Measurements from ENCODE around the gene OLFM4. TPM values are rescaled to one million over a fixed set of nuclear protein-coding genes. Genes with fewer than 3 reads are reported as not detected.

OLFM4 gene
- not detected in 5 replicates for total RNA-seq (2022; extraction: Qiagen RNA extraction; ENCODE audit: low read depth)

GRCh38 chr13:53028637-53029203 is at the start of gene OLFM4:
OLFM4 (plus strand) TSS chr13:53028813; CDS start chr13:53028837, 24 bp downstream.

Other genes with a start within 250 kb of the OLFM4 start
- not detected in 5 replicates for gene PCDH8, start 180.2 kb upstream of the OLFM4 start, total RNA-seq (2022; extraction: Qiagen RNA extraction; ENCODE audit: low read depth)